GM12878 (cell line): ENCODE measurements around the gene HCFC2.

Source experiments
- CEBPB ChIP-seq, 2 experiments: fragments of 150-350 bp in 1 of 2; IDR thresholded peaks; 2 replicates each; pipeline ENCODE4 v1.6.1; 2012 to 2014; ENCODE audit warnings: low read depth in 2 of 2, low read length in 2 of 2, borderline replicate concordance in 1 of 2, inconsistent platforms in 1 of 2
- EP300 ChIP-seq, 2 experiments: fragments of 150-350 bp in 1 of 2; IDR thresholded peaks; 2 replicates each; pipeline ENCODE4 v1.6.1; 2011 to 2012; ENCODE audit warnings: low read depth in 2 of 2, low read length in 2 of 2, borderline replicate concordance in 1 of 2, improper control_type of control experiment in 1 of 2, inconsistent platforms in 1 of 2; ENCODE audit not compliant: control insufficient read depth in 1 of 2
- EZH2 ChIP-seq: IDR thresholded peaks from 2 replicates; pipeline ENCODE4 v1.6.1; 2012; ENCODE audit warnings: low read depth, mild to moderate bottlenecking, control low read depth, inconsistent platforms, low read length, borderline replicate concordance; ENCODE audit not compliant: control insufficient read depth
- HSF1 ChIP-seq: fragments of 150-350 bp; IDR thresholded peaks from 2 replicates; pipeline ENCODE4 v1.6.1; 2014; ENCODE audit warnings: mild to moderate bottlenecking, low read depth, low read length
- RB1 ChIP-seq: fragments of 450-650 bp; formaldehyde crosslinking; IDR thresholded peaks from 2 replicates; pipeline ENCODE4 v1.6.1; 2017; ENCODE audit warnings: mild to moderate bottlenecking, borderline replicate concordance
- RBBP5 ChIP-seq: fragments of 200-600 bp; sonication (generic); conservative IDR thresholded peaks from 2 replicates; pipeline ENCODE4 v1.6.1; 2016
- SREBF2 ChIP-seq: IDR thresholded peaks from 2 replicates; pipeline ENCODE4 v1.6.1; 2012; ENCODE audit warnings: mild to moderate bottlenecking, low read length
- SUZ12 ChIP-seq: fragments of 200-600 bp; sonication (generic); IDR thresholded peaks from one replicate; pipeline ENCODE4 v1.6.1; 2018; ENCODE audit warnings: antibody characterized with exemption, mild to moderate bottlenecking; ENCODE audit not compliant: unreplicated experiment
- TCF12 ChIP-seq: IDR thresholded peaks from 2 replicates; pipeline ENCODE4 v1.6.1; 2011; ENCODE audit warnings: low read depth, mild to moderate bottlenecking, low read length
- TF ChIP-seq, protein P1 (sequence below): fragments of 450-650 bp; IDR thresholded peaks from 2 replicates; pipeline ENCODE4 v1.6.1; 2017; ENCODE audit warnings: mild to moderate bottlenecking, moderate library complexity
- TF ChIP-seq, protein P2 (sequence below), 3 experiments: IDR thresholded peaks in 2 of 3; conservative IDR thresholded peaks in 1 of 3; 2 replicates each; pipeline ENCODE4 v1.5.1; 2011; ENCODE audit warnings: low read depth in 3 of 3, low read length in 3 of 3, mild to moderate bottlenecking in 3 of 3, control low read depth in 2 of 3, moderate library complexity in 2 of 3, inconsistent platforms in 1 of 3, mixed read lengths in 1 of 3; ENCODE audit not compliant: control insufficient read depth in 2 of 3, insufficient read depth in 1 of 3; ENCODE audit errors: extremely low read depth in 1 of 3

- TF ChIP-seq RBBP5 (no peak), HSF1 (no peak), SREBF2 (no peak), RB1 (no peak), SUZ12 (no peak), TCF12 (no peak), EZH2 (no peak), CEBPB (IDR thresholded peaks at IDR 0.05; ENCODE audit: borderline replicate concordance in 1 of 2, low read depth in 2 of 2, low read length in 2 of 2) (no peak), EP300 (IDR thresholded peaks at IDR 0.05; ENCODE audit: borderline replicate concordance in 1 of 2, control insufficient read depth in 1 of 2, low read depth in 2 of 2, low read length in 2 of 2) (no peak)
- TF ChIP-seq, protein P1, sequence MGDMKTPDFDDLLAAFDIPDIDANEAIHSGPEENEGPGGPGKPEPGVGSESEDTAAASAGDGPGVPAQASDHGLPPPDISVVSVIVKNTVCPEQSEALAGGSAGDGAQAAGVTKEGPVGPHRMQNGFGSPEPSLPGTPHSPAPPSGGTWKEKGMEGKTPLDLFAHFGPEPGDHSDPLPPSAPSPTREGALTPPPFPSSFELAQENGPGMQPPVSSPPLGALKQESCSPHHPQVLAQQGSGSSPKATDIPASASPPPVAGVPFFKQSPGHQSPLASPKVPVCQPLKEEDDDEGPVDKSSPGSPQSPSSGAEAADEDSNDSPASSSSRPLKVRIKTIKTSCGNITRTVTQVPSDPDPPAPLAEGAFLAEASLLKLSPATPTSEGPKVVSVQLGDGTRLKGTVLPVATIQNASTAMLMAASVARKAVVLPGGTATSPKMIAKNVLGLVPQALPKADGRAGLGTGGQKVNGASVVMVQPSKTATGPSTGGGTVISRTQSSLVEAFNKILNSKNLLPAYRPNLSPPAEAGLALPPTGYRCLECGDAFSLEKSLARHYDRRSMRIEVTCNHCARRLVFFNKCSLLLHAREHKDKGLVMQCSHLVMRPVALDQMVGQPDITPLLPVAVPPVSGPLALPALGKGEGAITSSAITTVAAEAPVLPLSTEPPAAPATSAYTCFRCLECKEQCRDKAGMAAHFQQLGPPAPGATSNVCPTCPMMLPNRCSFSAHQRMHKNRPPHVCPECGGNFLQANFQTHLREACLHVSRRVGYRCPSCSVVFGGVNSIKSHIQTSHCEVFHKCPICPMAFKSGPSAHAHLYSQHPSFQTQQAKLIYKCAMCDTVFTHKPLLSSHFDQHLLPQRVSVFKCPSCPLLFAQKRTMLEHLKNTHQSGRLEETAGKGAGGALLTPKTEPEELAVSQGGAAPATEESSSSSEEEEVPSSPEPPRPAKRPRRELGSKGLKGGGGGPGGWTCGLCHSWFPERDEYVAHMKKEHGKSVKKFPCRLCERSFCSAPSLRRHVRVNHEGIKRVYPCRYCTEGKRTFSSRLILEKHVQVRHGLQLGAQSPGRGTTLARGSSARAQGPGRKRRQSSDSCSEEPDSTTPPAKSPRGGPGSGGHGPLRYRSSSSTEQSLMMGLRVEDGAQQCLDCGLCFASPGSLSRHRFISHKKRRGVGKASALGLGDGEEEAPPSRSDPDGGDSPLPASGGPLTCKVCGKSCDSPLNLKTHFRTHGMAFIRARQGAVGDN, result no peak
- TF ChIP-seq, protein P2, sequence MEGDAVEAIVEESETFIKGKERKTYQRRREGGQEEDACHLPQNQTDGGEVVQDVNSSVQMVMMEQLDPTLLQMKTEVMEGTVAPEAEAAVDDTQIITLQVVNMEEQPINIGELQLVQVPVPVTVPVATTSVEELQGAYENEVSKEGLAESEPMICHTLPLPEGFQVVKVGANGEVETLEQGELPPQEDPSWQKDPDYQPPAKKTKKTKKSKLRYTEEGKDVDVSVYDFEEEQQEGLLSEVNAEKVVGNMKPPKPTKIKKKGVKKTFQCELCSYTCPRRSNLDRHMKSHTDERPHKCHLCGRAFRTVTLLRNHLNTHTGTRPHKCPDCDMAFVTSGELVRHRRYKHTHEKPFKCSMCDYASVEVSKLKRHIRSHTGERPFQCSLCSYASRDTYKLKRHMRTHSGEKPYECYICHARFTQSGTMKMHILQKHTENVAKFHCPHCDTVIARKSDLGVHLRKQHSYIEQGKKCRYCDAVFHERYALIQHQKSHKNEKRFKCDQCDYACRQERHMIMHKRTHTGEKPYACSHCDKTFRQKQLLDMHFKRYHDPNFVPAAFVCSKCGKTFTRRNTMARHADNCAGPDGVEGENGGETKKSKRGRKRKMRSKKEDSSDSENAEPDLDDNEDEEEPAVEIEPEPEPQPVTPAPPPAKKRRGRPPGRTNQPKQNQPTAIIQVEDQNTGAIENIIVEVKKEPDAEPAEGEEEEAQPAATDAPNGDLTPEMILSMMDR (IDR thresholded peaks at IDR 0.05 in 2 of 3, conservative IDR thresholded peaks at IDR 0.05 in 1 of 3; ENCODE audit: control insufficient read depth in 2 of 3, extremely low read depth in 1 of 3, insufficient read depth in 1 of 3, low read depth in 3 of 3, low read length in 3 of 3), result no peak
Measured at GRCh38 chr12:104132351-104132956, 68.1 kb downstream of the HCFC2 start.
